LNCaP clone FGC (cell line): ENCODE data around the gene SSTR4.
A peak's percentile ranks its signal among the peaks of the same experiment; 100 is the strongest.
"Not testable (repeated sequence)": the region's sequence is repeated elsewhere in the genome, so short reads cannot be mapped to it uniquely, and the experiment has no call there.

ENCODE experiments used
- DNase-seq: peaks from one replicate; pipeline ENCODE4 v3.0.0-alpha.2; 2011; ENCODE audit warnings: low read depth
- H3K4me3 ChIP-seq: 2 replicates; pipeline ENCODE4 v1.5.1; 2011; ENCODE audit warnings: mild to moderate bottlenecking, low read depth, low read length, control low read depth
- CTCF ChIP-seq: IDR thresholded peaks from 2 replicates; pipeline ENCODE4 v1.5.1; 2012; ENCODE audit warnings: mild to moderate bottlenecking; ENCODE audit not compliant: control insufficient read depth, insufficient read depth; ENCODE audit errors: extremely low read depth

Gene SSTR4

DNA sequence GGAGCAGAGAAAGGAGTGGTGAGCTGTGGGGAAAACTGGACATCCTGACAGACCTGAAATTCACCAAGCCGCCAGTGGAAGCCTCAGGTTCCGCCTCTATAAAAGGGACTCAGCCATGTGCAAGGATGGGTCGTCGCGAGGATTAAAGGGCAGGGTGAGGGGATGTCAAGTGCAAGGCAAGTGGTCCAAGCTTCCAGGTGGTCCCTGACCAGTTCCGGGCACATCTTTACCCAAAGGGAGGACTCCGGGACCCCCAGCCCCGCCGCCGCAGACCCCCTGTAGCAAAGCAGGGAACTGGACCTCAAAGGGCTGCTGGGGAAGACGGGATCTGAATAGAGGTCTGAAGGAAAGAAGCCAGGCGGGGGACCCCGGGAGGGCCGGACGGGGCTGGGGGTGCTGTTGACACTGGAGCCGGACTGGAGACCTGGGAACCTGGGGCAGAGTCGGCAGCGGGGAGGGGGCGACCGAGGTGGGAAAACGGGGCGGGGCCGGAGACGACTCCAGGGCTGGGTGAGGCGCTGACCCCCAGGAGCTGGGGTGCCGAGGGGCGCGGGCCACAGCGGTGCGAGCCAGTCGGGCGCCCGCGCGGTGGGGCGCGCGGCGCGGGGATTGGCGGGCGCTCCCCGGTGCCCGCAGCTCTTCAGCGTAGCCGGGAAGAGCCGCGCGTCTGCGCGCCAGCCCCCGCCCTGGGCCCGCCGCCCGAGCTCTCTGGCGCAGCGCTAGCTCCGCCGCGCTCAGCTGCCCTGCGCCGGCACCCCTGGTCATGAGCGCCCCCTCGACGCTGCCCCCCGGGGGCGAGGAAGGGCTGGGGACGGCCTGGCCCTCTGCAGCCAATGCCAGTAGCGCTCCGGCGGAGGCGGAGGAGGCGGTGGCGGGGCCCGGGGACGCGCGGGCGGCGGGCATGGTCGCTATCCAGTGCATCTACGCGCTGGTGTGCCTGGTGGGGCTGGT is at the start of gene SSTR4:
Gene SSTR4 (plus strand): TSS at position 592 of the 951 bp plus-strand sequence. CDS start 172 bp downstream, at position 764.
- DNase-seq: no peak
- H3K4me3 ChIP-seq: no peak within 1 kb of the TSS
- TF ChIP-seq CTCF: no peak

- no peak for TF ChIP-seq CTCF
- no peak for DNase-seq
- no peak overlapping the region for H3K4me3 ChIP-seq
These were observed 48.5 kb upstream of the SSTR4 start for GRCh38 chr20:22986601-22987000.

GRCh38 chr20:22991424-22991823 is 43.7 kb upstream of the SSTR4 start:
- DNase-seq, H3K4me3 ChIP-seq: not testable (repeated sequence)

GRCh38 chr20:22993823-22994222 is 41.3 kb upstream of the SSTR4 start:
- no peak for TF ChIP-seq CTCF
- H3K4me3 ChIP-seq: no peak overlapping the region
- no peak for DNase-seq

- TF ChIP-seq CTCF: no peak
- no peak for DNase-seq
- H3K4me3 ChIP-seq: no peak overlapping the region
These were observed 39.2 kb upstream of the SSTR4 start for GRCh38 chr20:22995923-22996322.

- no peak for DNase-seq
- H3K4me3 ChIP-seq: no peak overlapping the region
- TF ChIP-seq CTCF: no peak
These were observed 36.6 kb upstream of the SSTR4 start for GRCh38 chr20:22998476-22998875.

DNA sequence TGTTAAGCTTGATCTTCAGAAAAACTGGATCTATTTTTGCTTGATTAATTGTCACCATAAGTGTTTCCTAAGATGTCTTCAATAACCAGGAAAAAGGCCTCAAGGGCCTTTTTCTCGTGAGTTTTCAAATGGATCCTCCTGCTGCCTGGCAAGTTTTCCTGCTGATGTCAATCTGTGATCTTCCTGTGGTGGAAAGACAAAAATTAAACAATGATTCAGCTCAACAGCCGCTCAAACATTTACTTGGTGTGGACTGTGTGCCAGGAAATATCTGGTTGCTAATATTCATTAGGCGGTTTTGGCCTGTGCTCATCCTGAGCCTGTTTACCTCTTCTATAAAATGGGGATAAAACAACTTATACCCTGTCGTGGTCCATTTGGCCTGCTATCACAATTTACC is 35.4 kb upstream of the SSTR4 start:
- peak; percentile 70 for DNase-seq
- no peak for TF ChIP-seq CTCF
- no peak overlapping the region for H3K4me3 ChIP-seq
